ENCODE data around the gene CHST8. TPM values are rescaled to one million over a fixed set of nuclear protein-coding genes. Genes with fewer than 3 reads are reported as not detected.

The CHST8 gene
- total RNA-seq, 1 experiment from 2014 or later = 33.5 TPM

DNA sequence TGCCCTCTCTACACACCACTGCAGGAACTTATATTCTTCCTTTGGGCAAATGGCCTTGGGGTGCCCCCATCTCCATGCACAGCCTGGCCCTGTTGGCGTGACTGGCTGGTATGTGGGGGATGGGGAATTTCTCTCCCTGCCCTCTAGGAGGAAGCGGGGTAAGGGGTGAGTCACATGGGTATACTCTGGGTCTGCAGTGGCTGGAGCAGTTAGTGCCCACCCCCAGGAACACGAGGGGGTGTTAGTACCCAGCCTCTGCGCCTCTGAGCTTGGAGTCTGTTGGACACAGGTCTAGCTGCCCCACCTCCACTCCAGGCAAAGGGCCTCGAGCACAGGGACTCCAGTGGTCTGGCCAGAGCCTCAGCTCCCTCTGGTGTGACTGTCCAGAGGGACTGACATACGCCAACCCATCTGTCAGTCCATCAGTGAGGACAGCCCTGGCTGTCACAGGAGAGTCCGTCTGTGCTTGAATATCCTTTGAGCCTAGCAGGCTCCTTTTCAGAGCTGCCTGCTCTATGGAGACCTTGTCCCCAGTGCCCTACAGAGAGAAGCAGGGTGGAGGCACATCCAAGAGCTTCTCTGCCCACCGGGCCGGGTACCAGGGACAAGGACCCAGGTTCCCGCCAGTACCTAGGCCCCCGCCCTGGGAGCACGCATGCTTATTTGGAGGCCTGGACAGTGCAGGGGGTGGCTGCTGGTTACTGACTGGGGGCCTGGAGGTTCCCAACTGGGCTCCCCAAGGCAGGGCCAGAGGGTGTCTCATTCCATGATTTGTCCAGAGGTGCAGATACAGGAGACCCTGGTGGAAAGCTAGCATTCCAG lies 66.6 kb downstream of the CHST8 start (continued):
- TF ChIP-seq, protein P1, sequence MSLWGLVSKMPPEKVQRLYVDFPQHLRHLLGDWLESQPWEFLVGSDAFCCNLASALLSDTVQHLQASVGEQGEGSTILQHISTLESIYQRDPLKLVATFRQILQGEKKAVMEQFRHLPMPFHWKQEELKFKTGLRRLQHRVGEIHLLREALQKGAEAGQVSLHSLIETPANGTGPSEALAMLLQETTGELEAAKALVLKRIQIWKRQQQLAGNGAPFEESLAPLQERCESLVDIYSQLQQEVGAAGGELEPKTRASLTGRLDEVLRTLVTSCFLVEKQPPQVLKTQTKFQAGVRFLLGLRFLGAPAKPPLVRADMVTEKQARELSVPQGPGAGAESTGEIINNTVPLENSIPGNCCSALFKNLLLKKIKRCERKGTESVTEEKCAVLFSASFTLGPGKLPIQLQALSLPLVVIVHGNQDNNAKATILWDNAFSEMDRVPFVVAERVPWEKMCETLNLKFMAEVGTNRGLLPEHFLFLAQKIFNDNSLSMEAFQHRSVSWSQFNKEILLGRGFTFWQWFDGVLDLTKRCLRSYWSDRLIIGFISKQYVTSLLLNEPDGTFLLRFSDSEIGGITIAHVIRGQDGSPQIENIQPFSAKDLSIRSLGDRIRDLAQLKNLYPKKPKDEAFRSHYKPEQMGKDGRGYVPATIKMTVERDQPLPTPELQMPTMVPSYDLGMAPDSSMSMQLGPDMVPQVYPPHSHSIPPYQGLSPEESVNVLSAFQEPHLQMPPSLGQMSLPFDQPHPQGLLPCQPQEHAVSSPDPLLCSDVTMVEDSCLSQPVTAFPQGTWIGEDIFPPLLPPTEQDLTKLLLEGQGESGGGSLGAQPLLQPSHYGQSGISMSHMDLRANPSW (CRISPR knock-in tag; conservative IDR thresholded peaks at IDR 0.05; ENCODE audit: low read depth) = no peak
- TF ChIP-seq, protein P2, sequence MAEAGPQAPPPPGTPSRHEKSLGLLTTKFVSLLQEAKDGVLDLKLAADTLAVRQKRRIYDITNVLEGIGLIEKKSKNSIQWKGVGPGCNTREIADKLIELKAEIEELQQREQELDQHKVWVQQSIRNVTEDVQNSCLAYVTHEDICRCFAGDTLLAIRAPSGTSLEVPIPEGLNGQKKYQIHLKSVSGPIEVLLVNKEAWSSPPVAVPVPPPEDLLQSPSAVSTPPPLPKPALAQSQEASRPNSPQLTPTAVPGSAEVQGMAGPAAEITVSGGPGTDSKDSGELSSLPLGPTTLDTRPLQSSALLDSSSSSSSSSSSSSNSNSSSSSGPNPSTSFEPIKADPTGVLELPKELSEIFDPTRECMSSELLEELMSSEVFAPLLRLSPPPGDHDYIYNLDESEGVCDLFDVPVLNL (CRISPR knock-in tag; IDR thresholded peaks at IDR 0.05; ENCODE audit: borderline replicate concordance, low read depth) = no peak
- TF ChIP-seq NFE2L1 (CRISPR knock-in tag; IDR thresholded peaks at IDR 0.05) = no peak

DNA sequence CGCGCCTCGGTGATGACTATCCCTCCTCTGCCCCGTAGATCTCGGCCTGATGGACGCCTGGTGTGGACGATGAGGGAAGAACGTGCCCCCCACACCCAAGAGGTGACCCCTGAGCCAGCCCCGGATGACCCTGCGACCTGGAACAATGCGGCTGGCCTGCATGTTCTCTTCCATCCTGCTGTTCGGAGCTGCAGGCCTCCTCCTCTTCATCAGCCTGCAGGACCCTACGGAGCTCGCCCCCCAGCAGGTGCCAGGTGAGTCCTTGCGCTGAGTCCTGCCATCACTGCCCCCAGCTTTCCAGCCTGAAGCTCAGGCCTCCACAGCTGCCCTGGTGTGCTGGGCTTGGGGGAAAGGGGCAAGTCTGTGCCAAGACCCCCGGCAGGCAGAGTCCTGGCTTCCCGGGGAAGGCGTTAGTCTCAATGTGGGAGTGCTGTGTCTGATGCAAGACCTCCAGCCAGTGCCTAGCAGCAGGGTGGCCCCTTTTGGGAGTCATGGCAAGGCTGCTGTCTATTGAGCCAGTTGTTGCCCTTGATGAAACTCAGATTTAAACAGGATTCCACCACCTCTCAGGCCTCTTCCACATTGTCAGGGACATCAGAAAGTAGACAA lies 67.5 kb downstream of the CHST8 start:
- ChIA-PET CTCF (interaction anchor here (2.0 to 2.2 kb wide), 2 partner anchors 89 to 259 kb away, joined by 5 read pairs; no protein-coding TSS in a partner anchor), POLR2A (no interaction called here)
- Mint-ChIP-seq H3K4me1 (peaks cover 12% of the 10 kb centered on the region), H3K27ac (no peak overlapping the region), H3K27me3 (ENCODE audit: low read depth) (no peaks in the 10 kb centered on the region; the same call in 1 of the 2 replicates), H3K36me3 (no peaks in the 10 kb centered on the region), H3K4me3 (no peak overlapping the region), H3K9me3 (no peaks in the 10 kb centered on the region)
- no peak for ATAC-seq
- TF ChIP-seq NFATC4 (CRISPR knock-in tag; IDR thresholded peaks at IDR 0.05) = no peak
- TF ChIP-seq, protein P1 (CRISPR knock-in tag; conservative IDR thresholded peaks at IDR 0.05; ENCODE audit: low read depth) = no peak
- TF ChIP-seq, protein P3, sequence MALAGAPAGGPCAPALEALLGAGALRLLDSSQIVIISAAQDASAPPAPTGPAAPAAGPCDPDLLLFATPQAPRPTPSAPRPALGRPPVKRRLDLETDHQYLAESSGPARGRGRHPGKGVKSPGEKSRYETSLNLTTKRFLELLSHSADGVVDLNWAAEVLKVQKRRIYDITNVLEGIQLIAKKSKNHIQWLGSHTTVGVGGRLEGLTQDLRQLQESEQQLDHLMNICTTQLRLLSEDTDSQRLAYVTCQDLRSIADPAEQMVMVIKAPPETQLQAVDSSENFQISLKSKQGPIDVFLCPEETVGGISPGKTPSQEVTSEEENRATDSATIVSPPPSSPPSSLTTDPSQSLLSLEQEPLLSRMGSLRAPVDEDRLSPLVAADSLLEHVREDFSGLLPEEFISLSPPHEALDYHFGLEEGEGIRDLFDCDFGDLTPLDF (CRISPR knock-in tag; IDR thresholded peaks at IDR 0.05) = no peak
- TF ChIP-seq TCF7 (CRISPR knock-in tag; IDR thresholded peaks at IDR 0.05; ENCODE audit: low read depth) = no peak
- no peak for DNase-seq (ENCODE audit: low spot score)

DNA sequence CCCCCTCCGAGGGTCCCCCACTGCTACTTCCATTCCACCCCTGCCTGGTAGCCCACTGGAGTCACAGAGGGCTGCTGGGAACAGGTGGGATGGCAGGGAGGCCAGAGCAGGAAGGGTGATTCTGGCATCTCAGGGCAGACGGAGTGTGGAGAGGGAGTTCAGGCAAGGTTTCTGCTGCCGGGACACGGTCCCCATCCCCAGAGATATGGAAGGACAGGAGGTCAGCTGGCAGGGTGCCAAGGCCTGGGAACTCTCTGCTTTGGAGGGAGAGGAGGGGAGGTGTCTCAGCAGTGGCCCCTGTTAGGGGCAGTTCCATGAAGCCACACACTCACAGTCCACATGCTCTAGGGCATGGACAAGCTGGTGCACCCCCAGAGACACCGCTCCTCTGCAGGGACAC lies 68.1 kb downstream of the CHST8 start:
- ChIA-PET CTCF (no interaction called here), POLR2A (no interaction called here)
- H3K4me1 Mint-ChIP-seq = peaks cover 10% of the 10 kb centered on the region
- H3K9me3 Mint-ChIP-seq = no peaks in the 10 kb centered on the region
- H3K4me3 Mint-ChIP-seq = no peak overlapping the region
- DNase-seq (ENCODE audit: low spot score) = no peak
- H3K36me3 Mint-ChIP-seq = no peaks in the 10 kb centered on the region
- TF ChIP-seq FOXJ3 (CRISPR knock-in tag; IDR thresholded peaks at IDR 0.05; ENCODE audit: borderline replicate concordance) (no peak), FOXK1 (CRISPR knock-in tag; IDR thresholded peaks at IDR 0.05) (no peak), ZNF396 (CRISPR knock-in tag; IDR thresholded peaks at IDR 0.05; ENCODE audit: borderline replicate concordance) (no peak), TEAD4 (CRISPR knock-in tag; IDR thresholded peaks at IDR 0.05) (no peak)
- TF ChIP-seq, protein P4, sequence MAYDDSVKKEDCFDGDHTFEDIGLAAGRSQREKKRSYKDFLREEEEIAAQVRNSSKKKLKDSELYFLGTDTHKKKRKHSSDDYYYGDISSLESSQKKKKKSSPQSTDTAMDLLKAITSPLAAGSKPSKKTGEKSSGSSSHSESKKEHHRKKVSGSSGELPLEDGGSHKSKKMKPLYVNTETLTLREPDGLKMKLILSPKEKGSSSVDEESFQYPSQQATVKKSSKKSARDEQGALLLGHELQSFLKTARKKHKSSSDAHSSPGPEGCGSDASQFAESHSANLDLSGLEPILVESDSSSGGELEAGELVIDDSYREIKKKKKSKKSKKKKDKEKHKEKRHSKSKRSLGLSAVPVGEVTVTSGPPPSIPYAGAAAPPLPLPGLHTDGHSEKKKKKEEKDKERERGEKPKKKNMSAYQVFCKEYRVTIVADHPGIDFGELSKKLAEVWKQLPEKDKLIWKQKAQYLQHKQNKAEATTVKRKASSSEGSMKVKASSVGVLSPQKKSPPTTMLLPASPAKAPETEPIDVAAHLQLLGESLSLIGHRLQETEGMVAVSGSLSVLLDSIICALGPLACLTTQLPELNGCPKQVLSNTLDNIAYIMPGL (CRISPR knock-in tag; IDR thresholded peaks at IDR 0.05) = no peak
- TF ChIP-seq, protein P5, sequence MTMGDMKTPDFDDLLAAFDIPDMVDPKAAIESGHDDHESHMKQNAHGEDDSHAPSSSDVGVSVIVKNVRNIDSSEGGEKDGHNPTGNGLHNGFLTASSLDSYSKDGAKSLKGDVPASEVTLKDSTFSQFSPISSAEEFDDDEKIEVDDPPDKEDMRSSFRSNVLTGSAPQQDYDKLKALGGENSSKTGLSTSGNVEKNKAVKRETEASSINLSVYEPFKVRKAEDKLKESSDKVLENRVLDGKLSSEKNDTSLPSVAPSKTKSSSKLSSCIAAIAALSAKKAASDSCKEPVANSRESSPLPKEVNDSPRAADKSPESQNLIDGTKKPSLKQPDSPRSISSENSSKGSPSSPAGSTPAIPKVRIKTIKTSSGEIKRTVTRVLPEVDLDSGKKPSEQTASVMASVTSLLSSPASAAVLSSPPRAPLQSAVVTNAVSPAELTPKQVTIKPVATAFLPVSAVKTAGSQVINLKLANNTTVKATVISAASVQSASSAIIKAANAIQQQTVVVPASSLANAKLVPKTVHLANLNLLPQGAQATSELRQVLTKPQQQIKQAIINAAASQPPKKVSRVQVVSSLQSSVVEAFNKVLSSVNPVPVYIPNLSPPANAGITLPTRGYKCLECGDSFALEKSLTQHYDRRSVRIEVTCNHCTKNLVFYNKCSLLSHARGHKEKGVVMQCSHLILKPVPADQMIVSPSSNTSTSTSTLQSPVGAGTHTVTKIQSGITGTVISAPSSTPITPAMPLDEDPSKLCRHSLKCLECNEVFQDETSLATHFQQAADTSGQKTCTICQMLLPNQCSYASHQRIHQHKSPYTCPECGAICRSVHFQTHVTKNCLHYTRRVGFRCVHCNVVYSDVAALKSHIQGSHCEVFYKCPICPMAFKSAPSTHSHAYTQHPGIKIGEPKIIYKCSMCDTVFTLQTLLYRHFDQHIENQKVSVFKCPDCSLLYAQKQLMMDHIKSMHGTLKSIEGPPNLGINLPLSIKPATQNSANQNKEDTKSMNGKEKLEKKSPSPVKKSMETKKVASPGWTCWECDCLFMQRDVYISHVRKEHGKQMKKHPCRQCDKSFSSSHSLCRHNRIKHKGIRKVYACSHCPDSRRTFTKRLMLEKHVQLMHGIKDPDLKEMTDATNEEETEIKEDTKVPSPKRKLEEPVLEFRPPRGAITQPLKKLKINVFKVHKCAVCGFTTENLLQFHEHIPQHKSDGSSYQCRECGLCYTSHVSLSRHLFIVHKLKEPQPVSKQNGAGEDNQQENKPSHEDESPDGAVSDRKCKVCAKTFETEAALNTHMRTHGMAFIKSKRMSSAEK (CRISPR knock-in tag; IDR thresholded peaks at IDR 0.05; ENCODE audit: borderline replicate concordance) = no peak
- TF ChIP-seq, protein P6, sequence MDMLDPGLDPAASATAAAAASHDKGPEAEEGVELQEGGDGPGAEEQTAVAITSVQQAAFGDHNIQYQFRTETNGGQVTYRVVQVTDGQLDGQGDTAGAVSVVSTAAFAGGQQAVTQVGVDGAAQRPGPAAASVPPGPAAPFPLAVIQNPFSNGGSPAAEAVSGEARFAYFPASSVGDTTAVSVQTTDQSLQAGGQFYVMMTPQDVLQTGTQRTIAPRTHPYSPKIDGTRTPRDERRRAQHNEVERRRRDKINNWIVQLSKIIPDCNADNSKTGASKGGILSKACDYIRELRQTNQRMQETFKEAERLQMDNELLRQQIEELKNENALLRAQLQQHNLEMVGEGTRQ (CRISPR knock-in tag; IDR thresholded peaks at IDR 0.05) = no peak
- ATAC-seq = no peak
- H3K27me3 Mint-ChIP-seq (ENCODE audit: low read depth) = no peaks in the 10 kb centered on the region; the same call in 1 of the 2 replicates
- H3K27ac Mint-ChIP-seq = peak overlapping the region; percentile 27; the same call in 1 of the 2 replicates

Data from WTC11 (cell line).